NT2/D1 (cell line): ENCODE results near the gene MCF2L.

Experiments
- SUZ12 ChIP-seq: IDR thresholded peaks from 2 replicates; pipeline ENCODE4 v1.6.1; 2011; ENCODE audit not compliant: insufficient read length, insufficient read depth; ENCODE audit errors: extremely low read depth
- YY1 ChIP-seq: IDR thresholded peaks from 2 replicates; pipeline ENCODE4 v1.6.1; 2011; ENCODE audit not compliant: insufficient read length, insufficient read depth
- ZNF274 ChIP-seq: IDR thresholded peaks from 2 replicates; pipeline ENCODE4 v1.6.1; 2011; ENCODE audit warnings: mild to moderate bottlenecking, low read depth, low read length

- no peak for TF ChIP-seq YY1
- no peak for TF ChIP-seq SUZ12
- no peak for TF ChIP-seq ZNF274
These were observed 37.0 kb downstream of the MCF2L start for GRCh38 chr13:113005997-113006396.
